Measurements from ENCODE around the gene MRGPRG. TPM values are rescaled to one million over a fixed set of nuclear protein-coding genes. Genes with fewer than 3 reads are reported as not detected.
"Not testable (repeated sequence)": the region's sequence is repeated elsewhere in the genome, so short reads cannot be mapped to it uniquely, and the experiment has no call there.

MRGPRG gene
- not detected in 2 replicates for total RNA-seq (2014; rRNA removed; shearing (Covaris generic))

- Histone ChIP-seq H3K36me3 (replicated peaks; ENCODE audit: control insufficient read depth, insufficient read depth, low read length) (no peaks in the 10 kb centered on the region), H3K27me3 (ENCODE audit: control insufficient read depth, insufficient read depth, low read length) (no peaks in the 10 kb centered on the region; the same call in 1 of the 2 replicates), H3K4me3 (ENCODE audit: insufficient read depth, low read depth, low read length) (no peak within 1 kb of the TSS)
- peak; percentile 47 for DNase-seq
Measured at GRCh38 chr11:3218483-3219280, at the start of gene MRGPRG. Gene MRGPRG, minus strand, starts transcription at chr11:3218813. Its CDS starts 0 bp downstream, at chr11:3218813.

- not testable (repeated sequence) for H3K27me3 ChIP-seq (ENCODE audit: control insufficient read depth, insufficient read depth, low read length); DNase-seq; H3K36me3 ChIP-seq (replicated peaks; ENCODE audit: control insufficient read depth, insufficient read depth, low read length); H3K4me3 ChIP-seq (ENCODE audit: insufficient read depth, low read depth, low read length)
Measured at GRCh38 chr11:3262548-3262947, 43.9 kb upstream of the MRGPRG start.

GRCh38 chr11:3261831-3262230, 43.2 kb upstream of the MRGPRG start:
- H3K27me3 ChIP-seq (ENCODE audit: control insufficient read depth, insufficient read depth, low read length); H3K36me3 ChIP-seq (replicated peaks; ENCODE audit: control insufficient read depth, insufficient read depth, low read length); H3K4me3 ChIP-seq (ENCODE audit: insufficient read depth, low read depth, low read length); DNase-seq: not testable (repeated sequence)

DNA sequence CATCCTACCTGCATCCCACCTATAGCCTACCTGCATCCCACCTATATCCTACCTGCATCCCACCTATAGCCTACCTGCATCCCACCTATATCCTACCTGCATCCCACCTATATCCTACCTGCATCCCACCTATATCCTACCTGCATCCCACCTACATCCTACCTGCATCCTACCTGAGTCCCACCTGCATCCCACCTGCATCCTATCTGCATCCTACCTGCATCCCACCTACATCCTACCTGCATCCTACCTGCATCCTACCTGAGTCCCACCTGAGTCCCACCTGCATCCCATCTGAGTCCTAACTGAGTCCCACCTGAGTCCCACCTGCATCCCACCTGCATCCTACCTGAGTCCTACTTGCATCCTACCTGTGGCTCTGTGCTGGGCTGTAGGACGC, 38.9 kb upstream of the MRGPRG start:
- H3K4me3 ChIP-seq (ENCODE audit: insufficient read depth, low read depth, low read length); H3K27me3 ChIP-seq (ENCODE audit: control insufficient read depth, insufficient read depth, low read length); H3K36me3 ChIP-seq (replicated peaks; ENCODE audit: control insufficient read depth, insufficient read depth, low read length); DNase-seq: not testable (repeated sequence)

DNA sequence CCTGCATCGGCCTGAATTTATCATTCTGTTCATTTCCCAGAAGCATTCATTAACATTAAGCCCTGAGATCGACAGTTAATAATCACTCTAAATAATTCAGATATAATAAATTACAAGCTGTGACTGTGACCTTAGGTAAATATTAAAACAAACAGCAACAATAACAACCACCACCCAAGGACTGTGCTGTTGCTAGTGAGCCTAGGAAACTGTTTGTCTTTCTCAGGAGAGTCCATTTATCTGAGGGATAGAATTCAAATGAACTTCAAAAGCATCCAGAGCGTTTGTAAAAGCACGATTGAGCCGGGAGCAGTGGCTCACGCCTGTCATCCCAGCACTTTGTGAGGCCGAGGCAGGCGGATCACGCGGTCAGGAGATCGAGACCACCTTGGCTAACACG, 36.6 kb upstream of the MRGPRG start:
- DNase-seq; H3K4me3 ChIP-seq (ENCODE audit: insufficient read depth, low read depth, low read length); H3K27me3 ChIP-seq (ENCODE audit: control insufficient read depth, insufficient read depth, low read length); H3K36me3 ChIP-seq (replicated peaks; ENCODE audit: control insufficient read depth, insufficient read depth, low read length): not testable (repeated sequence)

DNA sequence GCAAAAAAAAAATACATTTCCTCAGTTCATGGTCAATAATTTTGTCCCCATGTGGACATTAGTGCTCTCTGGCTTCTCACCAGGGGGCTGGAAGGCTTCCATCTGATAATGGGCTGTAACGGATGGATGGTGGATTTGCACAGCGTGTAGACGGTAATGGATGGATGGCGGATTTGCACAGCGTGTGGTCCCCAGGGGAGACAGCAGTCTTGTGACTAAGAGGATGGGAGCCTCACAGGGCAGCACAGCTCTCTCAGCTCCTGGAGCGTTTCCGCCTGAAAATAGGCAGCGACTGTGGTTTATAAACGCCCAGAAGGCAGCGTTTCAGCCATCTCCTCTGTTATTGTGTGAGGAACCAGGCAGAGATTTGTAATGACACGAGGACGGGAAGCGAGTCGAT, 36.2 kb upstream of the MRGPRG start:
- not testable (repeated sequence) for H3K27me3 ChIP-seq (ENCODE audit: control insufficient read depth, insufficient read depth, low read length); DNase-seq; H3K36me3 ChIP-seq (replicated peaks; ENCODE audit: control insufficient read depth, insufficient read depth, low read length); H3K4me3 ChIP-seq (ENCODE audit: insufficient read depth, low read depth, low read length)

- no peaks in the 10 kb centered on the region for H3K36me3 ChIP-seq (replicated peaks; ENCODE audit: control insufficient read depth, insufficient read depth, low read length)
- H3K4me3 ChIP-seq (ENCODE audit: insufficient read depth, low read depth, low read length) = no peak overlapping the region
- no peaks in the 10 kb centered on the region for H3K27me3 ChIP-seq (ENCODE audit: control insufficient read depth, insufficient read depth, low read length)
- no peak for DNase-seq
Measured at GRCh38 chr11:3245071-3245470, 26.5 kb upstream of the MRGPRG start.

DNA sequence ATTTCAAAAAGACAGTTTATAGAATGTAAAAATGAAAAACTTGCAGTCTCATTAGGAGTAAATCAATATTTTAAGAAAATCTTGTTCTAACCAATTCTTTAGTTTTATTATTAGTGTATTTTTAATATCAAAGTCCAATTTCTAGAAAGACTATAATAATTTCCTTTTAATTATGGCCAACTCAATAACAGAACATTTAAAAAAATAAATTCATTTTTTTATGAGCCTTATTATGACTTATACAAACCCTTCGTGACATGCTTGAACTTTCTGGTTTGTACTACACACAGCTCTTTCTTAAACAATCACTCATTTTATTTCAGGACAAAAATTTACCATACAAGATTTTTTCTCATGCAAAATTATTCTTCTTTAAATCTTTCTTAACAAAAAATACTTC, 25.3 kb upstream of the MRGPRG start:
- Histone ChIP-seq H3K4me3 (ENCODE audit: insufficient read depth, low read depth, low read length) (no peak overlapping the region), H3K36me3 (replicated peaks; ENCODE audit: control insufficient read depth, insufficient read depth, low read length) (no peaks in the 10 kb centered on the region), H3K27me3 (ENCODE audit: control insufficient read depth, insufficient read depth, low read length) (no peaks in the 10 kb centered on the region)
- DNase-seq = no peak

GRCh38 chr11:3237119-3237518, 18.5 kb upstream of the MRGPRG start:
- DNase-seq = no peak
- Histone ChIP-seq H3K4me3 (ENCODE audit: insufficient read depth, low read depth, low read length) (no peak overlapping the region), H3K36me3 (replicated peaks; ENCODE audit: control insufficient read depth, insufficient read depth, low read length) (no peaks in the 10 kb centered on the region), H3K27me3 (ENCODE audit: control insufficient read depth, insufficient read depth, low read length) (no peaks in the 10 kb centered on the region)

- H3K4me3 ChIP-seq (ENCODE audit: insufficient read depth, low read depth, low read length) = no peak overlapping the region
- H3K27me3 ChIP-seq (ENCODE audit: control insufficient read depth, insufficient read depth, low read length) = no peaks in the 10 kb centered on the region
- no peaks in the 10 kb centered on the region for H3K36me3 ChIP-seq (replicated peaks; ENCODE audit: control insufficient read depth, insufficient read depth, low read length)
- no peak for DNase-seq
Measured at GRCh38 chr11:3234846-3235245, 16.2 kb upstream of the MRGPRG start.

DNA sequence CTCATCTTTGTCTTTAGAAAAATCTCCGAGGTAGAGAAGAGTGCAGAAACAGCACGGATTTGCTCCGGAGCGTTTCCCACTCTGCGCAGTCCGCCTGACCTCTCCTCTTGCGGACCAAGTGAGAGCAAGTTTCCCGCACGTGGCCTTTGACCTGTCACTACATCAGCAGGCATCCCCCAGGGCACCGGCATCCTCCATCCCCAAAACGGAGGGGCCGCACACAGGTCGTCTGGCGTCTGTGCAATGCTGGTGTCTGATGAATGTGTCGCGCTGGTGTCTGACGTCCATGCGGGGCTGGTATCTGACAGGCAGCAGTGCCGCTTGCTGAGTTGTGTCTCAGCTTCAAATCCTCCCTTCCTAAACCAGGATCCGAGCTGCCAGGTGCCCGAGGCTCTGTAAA, 14.3 kb upstream of the MRGPRG start:
- DNase-seq = peak; percentile 22
- Histone ChIP-seq H3K4me3 (ENCODE audit: insufficient read depth, low read depth, low read length) (no peak overlapping the region), H3K27me3 (ENCODE audit: control insufficient read depth, insufficient read depth, low read length) (no peaks in the 10 kb centered on the region), H3K36me3 (replicated peaks; ENCODE audit: control insufficient read depth, insufficient read depth, low read length) (no peaks in the 10 kb centered on the region)

DNA sequence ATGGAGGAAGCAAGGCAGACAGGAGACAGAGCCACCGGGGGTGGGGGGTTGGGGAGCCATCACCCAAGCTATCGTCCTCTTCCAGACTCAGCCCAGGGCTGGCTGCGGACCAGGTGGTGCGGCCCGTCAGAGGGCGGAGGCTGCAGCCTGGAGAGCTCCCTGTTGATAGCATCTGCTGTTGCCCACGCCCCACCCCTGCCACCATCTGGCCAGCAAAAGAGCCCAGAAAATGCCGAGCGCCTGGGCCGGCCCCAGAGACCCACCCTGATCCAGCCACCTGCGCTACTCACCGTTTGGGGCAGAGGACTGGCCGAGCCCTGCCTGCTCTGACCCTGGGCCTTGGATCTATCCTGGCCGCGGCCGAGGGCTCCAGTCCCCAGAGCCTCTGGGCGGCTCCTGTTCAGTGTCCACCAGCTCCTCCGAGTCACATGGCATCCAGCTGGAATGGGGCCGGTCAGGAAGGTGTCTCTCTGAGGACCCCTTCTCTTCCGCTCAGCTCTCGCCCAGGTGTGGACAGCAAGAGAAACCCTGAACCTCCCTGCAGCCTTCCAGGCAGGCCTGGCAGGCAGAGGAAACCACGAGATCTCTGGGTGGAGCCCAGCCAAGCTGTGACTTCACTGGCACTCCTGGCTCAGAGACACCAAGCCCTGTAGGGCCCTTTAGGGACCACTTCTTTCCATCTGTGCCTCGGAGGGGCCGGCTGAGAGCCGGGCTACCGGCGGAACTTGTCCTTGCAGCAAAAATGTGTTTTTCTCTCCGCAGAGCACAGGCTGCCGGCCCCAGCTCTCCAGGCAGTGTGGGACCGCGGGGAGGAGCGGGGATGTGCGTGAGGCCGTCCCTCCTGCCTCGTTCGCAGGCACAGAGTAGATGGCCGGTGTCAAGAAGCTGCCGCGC, 13.5 kb upstream of the MRGPRG start, which contains the start of gene MRGPRE:
Gene MRGPRE (minus strand): TSS at position 567 of the 894 bp plus-strand sequence. CDS start 3,618 bp downstream, outside the sequence.
- Histone ChIP-seq H3K4me3 (ENCODE audit: insufficient read depth, low read depth, low read length) (no peak within 1 kb of the TSS), H3K27me3 (ENCODE audit: control insufficient read depth, insufficient read depth, low read length) (no peaks in the 10 kb centered on the region), H3K36me3 (replicated peaks; ENCODE audit: control insufficient read depth, insufficient read depth, low read length) (no peaks in the 10 kb centered on the region)
- DNase-seq = peak; percentile 72

DNA sequence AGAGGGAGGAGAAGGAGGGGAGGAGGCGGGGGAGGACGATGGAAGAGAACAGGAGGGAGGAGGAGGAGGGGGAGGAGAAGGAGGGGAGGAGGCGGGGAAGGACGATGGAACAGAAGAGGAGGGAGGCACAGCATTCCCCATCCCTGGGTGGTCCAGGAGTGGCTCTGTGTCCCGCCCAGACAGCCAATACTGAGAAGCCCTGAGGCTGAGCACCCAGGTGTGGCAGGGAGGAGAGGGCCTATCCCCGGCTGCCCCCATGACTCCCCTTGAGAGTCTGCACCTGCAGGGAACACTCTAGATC, 12.9 kb upstream of the MRGPRG start:
- Histone ChIP-seq H3K36me3 (replicated peaks; ENCODE audit: control insufficient read depth, insufficient read depth, low read length) (no peaks in the 10 kb centered on the region), H3K27me3 (ENCODE audit: control insufficient read depth, insufficient read depth, low read length) (no peaks in the 10 kb centered on the region), H3K4me3 (ENCODE audit: insufficient read depth, low read depth, low read length) (no peak overlapping the region)
- no peak for DNase-seq

DNA sequence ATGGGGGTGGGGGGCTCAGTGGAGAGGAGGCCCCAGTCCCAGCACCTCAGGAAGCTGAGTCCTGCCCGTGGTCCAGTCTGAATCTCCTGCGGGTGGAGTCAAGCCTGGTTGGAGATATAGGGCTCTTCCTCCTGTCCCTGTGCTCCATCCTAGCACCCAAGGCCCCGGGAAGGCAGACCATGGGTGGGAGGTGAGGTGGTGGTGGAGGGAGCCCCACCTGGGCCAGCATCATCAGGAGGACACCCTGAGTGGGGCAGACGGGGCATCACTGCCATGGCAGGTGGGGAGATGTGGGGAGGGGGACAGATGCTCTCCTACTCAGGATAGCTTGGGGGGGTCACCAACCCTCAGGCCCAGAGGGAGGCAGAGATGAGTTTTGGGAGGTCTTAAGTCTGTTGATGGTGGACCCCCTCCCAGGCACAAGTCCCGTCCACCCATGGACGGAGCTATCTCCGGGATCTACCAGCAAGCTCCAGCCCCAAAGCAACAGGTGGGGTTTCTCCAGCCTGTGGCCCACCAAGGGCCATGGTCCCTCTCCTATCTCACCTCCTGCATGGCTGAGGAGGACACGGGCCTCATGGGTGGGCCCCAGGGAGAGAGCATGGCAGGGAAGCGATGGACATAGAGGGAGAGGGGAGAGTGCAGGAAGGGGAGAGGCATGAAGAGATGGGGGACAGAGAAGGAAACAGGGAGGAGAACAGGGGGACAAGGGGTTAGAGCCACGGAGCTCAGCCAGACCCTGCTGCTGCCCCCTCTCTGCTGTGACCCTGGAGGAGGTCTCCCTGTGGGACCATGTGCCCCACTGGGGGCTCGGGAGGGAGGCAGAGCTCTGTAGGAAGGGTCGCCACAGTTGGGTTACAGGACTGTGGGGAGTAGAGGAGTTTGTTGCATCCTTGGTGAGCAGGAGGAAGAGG, 12.3 kb upstream of the MRGPRG start:
- Histone ChIP-seq H3K27me3 (ENCODE audit: control insufficient read depth, insufficient read depth, low read length) (no peaks in the 10 kb centered on the region), H3K36me3 (replicated peaks; ENCODE audit: control insufficient read depth, insufficient read depth, low read length) (no peaks in the 10 kb centered on the region), H3K4me3 (ENCODE audit: insufficient read depth, low read depth, low read length) (no peak overlapping the region)
- peak; percentile 38 for DNase-seq

All from H7 (cell line).